Measurements from ENCODE around the gene BCL11B.

BCL11B gene

DNA sequence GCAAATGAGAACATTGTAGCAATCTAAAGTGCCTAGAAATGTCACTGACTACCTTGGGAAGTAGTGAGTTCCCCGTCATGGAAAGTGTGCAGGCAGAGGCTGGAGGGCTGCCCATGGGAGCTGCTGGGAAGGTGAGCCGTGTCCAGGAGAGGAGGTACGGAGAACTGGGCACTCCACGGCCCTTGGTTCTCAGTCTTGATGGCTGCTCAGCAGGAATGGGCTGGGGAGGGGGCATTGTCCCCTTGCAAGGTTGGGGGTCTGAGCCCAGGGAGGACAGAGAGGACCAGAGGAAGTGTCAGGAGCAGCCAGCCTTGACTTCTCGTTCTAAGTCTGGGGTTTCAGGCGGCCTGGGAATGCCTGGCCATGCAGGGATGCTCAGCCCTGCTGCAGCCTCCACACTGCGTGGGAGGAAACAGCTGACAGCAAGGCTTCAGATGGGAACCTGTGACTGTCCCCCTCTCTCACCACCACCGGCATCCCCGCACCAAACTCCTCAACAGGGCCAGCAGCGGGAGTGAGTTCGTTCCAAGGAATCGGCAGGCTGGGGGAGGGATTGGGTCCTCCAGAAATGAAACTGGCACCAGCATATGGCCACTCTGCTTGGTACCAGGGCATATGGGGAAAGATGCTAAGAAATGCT lies 140.2 kb downstream of the BCL11B start:
- DNase-seq = no peak

DNA sequence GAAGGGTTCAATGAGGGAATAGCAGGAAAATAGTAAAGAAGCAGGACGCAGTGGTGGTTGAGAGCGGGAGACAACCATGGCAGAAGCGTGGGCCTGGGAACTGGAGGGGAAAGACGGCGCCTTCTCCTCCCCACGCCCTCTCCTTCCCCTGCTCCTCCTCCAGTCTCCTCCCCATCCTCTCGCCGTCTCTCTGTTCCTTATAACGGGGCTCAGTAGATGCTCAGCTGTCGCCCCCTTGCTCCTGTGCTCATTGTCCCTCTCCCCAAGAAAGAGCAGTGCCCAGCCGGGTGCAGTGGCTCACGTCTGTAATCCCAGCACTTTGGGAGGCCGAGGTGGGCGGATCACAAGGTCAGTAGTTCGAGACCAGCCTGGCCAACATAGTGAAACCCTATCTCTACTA lies 142.0 kb downstream of the BCL11B start:
- no peak for DNase-seq

DNA sequence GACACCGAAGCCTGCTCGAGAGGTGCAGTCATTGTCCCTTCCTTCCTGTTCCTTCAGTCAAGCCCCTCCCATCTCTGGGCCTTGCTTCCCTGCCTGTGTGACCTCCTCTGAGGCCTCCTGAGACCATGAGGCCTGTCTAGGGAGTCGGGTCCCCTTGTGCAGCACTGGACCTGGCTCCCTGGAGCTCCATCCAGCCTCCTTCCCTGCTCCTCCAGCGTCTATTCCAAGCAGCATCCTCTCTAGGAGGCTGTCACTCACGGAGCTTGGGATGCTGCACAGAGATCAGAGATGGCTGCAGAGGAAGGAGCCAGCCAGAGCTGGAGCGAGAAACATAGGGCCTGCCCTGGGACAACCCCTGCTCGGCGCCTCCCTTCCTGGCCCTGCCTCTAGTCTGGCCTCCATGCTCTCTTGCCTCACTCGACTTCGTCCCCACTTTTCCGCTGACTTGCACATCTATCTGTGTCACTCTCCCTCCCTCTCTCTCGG lies 142.7 kb downstream of the BCL11B start:
- DNase-seq = no peak

DNA sequence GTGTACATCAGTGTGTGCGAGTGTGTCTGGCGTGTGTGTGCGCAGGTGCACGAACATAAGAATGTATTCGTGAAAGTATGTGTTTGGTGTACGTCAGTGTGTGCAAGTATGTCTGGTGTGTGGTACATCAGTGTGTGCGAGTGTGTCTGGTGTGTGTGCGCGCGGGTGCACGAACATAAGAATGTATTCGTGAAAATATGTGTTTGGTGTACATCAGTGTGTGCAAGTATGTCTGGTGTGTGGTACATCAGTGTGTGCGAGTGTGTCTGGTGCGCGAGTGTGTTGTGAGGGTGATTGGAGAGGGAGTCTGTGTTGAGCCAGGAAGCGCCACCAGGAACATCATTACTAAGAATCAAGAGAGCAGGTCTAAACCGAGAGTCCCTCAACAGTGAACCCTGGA lies 143.8 kb downstream of the BCL11B start:
- no peak for DNase-seq

DNA sequence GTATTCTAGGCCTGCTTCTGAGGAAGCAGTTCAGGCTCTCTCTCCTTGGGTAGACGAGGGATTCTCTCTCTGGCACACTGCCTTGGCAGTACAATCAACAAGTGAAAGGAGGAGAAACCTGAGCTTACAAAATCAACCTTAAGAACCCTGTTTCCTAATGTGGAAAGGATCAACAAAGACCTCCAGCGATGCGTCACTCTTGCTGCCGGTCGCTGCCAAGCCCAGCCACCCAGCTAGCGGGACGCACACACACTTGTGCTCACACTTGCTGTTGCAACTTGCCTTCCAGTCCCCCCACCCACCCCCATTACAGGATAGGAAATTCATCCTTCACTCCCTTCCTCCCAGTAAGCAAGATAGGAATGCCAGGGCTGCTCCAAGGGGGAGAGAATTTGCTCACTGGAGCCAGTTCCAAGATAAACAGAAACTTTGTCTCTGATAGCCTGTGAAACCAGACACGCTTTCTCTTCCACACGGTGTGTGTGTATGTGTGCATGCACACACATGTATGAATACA lies 144.3 kb downstream of the BCL11B start:
- DNase-seq = no peak

DNA sequence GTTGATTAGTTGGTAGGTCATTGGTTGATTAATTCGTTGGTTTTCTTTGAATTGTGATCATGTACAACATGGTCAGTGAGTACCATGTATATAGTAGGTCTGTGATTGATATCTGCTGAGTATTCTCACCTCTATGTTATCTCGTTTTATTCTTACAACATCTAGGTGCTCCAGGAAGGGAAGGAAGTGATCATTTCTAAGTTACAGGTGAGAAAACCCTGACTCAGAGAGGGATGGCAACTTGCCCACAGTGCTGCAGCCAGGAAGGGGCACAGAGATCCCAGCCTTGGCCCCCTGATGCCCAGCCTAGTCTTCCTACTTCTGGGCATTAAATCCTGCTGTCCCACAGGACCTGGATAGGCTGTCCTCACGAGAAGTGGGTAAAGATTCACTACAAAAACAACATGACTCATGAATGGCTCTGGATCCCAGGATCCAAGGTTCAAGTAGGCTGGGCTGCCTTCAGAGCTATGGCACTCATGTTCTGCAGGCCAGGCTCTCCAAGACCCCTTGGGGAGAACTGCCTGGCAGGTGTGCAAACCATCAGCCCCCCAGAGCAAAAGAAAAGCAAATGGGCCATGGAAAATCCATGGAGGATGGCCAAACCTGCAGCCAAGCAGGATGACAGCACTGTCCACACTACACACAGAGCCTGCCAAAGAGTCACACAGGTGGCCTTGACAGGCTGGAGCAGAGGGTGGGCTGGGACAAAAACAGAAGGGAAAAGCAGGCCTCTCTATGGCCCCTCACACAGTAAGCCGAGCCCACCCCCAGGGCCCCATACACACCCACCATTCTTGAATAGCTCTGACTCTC lies 146.2 kb downstream of the BCL11B start:
- DNase-seq = no peak

DNA sequence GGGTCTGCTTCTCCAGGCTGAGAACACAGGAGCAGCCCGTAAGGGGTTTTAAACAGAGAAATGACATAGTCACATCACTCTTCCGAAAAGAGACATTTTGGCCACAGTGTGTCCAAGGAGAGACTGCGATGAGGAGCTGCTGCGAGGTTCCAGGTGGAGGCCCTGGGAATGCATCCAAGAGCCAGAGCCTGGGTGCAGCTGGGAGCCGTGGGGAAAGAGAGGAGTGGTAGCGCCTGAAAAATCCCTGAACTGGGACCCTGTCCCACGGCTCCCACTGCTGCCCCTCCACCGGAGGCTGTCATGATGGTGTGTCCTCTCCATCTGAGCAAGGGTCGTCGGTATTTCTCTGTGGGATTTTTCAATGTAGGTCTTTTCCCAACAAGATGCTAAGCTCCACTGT lies 146.9 kb downstream of the BCL11B start:
- DNase-seq = no peak

DNA sequence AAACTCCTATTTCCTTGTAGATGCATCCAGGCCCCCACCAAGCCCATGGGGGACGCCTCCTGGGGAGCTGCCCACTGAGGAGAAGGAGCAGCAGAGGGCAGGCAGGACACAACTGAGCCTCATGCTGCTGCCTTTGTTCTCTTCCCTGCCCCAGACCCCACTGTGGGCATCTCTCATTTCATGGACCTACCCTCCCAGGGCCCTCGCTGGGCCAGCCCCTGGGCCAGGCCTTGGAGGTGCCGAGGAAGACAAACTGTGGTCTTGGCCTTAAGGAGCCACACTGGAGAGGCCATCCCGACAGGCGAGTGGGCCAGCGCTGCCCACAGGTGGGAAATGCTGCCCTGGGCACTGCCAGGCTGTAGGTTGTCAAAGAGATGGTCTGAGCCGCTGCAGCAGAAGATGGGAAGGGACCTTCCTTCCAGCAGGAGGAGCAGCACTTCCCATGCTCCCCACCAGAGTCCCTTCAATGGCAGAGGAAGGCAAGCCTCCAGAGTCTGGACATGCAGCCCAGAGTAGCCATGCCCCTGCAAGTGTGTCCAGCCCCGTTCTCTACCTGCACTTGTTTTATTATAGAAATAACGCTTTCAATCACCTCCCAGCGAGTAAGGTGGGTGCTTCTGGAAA lies 147.4 kb downstream of the BCL11B start:
- no peak for DNase-seq

DNA sequence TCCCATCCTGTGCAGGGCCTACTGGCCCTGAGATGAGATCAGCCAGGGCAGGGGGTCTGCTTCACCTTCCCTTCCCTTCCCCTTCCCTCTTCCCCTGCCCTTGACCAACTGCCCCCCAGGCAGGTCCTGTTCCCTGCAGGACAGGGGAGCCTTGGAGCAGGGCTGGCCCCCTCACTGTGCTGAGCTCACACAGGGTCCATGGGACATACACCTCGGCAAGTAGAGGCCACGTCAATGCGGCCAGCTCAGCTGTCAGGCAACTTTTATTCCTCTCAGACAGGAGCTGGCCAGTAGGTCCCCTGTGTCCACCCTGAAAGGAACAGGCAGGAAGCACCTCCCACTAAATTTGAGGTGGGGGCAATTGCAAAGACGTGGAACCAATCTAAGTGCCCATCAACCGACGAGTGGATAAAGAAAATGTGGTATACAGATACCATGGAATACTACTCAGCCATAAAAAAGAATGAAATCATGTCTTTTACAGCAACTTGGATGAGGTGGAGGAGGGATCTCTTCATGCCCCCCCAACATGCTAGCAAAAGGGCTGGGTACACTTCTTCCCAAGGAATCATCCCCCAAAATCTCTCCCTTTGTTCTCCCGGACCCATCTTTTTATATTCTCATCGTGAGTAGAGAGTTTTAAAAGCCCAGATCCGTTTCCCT lies 148.7 kb downstream of the BCL11B start:
- DNase-seq = no peak

DNA sequence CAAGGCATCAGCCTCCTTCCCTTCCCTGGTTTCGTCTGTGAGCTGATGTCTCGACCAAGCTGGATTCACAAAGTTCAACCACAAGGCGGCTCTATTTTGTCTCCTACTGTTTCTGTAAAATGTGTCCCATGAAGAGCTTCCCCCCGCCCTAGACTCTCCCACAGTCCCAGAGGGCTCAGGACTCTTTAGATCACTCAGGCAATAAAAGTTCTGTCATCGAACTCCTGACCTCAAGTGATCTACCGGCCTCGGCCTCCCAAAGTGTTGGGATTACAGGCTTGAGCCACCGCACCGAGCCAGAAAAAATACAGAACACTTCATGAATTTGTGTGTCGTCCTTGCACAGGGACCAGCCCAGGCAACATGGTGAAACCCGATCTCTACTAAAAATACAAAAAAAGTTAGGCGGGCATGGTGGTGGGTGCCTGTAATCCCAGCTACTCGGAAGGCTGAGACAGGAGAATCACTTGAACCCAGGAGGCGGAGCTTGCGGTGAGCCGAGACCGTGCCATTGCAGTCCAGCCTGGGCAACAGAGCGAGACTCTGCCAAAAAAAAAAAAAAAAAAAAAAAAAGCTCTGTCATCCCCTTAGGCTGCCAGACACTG lies 149.4 kb downstream of the BCL11B start:
- no peak for DNase-seq

DNA sequence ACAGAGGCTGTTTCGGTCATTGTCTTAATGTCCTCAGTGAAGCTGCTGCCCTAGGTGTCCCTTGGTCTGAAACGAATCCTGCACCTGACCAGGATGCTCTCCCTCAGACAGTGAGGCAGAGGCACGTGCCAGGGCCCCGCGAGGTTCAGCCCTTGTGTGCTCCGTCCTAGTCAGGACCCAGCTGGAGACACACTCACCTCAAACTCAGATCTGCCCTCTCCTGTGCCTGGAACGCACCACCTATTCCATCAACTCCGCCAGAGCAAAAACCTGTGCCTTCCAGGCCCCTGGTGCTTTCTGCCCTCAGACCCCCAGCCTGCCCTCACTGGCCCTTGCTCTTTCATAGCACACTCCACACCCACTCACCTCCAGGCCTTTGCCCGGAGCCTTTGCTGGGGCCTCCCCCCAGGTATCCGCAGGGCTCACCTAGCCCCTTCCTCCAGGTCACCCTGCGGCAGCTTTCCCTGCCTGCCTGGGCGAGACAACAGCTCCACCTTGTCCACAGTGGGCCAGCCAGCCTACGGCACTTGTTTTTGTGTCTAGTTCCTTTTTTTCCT lies 150.6 kb downstream of the BCL11B start:
- DNase-seq = no peak

DNA sequence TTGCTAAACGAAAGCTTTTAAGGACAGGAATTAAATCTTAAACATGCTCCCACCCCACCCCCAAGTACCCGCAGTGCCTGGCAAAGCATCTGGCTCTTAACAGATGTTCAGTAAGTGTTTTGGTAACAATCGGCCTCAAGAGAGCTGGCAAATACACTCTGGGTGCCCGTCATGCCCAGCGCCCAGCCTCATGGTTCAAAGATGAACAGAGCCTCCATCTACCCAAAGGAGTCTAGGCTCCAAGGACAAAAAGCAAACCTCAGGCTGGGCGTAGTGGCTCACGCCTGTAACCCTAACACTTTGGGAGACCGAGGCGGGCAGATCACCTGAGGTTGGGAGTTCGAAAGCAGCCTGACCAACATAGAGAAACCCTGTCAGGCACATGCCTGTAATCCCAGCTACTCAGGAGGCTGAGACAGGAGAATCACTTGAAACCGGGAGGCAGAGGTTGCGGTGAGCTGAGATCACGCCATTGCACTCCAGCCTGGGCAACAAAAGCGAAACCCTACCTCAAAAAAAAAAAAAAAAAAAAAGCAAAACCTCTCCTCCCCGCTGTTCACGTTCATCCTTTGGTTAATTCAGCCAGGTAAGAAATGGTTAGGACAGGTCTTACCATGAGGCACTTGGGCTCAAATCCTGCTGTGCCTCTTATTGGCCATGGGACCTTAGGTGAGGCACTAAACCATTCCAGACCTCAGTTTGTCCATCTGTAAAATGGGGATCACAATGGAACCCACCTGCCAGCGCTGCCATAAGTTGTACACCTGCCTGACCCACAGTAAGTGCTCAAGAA lies 151.3 kb downstream of the BCL11B start:
- no peak for DNase-seq

DNA sequence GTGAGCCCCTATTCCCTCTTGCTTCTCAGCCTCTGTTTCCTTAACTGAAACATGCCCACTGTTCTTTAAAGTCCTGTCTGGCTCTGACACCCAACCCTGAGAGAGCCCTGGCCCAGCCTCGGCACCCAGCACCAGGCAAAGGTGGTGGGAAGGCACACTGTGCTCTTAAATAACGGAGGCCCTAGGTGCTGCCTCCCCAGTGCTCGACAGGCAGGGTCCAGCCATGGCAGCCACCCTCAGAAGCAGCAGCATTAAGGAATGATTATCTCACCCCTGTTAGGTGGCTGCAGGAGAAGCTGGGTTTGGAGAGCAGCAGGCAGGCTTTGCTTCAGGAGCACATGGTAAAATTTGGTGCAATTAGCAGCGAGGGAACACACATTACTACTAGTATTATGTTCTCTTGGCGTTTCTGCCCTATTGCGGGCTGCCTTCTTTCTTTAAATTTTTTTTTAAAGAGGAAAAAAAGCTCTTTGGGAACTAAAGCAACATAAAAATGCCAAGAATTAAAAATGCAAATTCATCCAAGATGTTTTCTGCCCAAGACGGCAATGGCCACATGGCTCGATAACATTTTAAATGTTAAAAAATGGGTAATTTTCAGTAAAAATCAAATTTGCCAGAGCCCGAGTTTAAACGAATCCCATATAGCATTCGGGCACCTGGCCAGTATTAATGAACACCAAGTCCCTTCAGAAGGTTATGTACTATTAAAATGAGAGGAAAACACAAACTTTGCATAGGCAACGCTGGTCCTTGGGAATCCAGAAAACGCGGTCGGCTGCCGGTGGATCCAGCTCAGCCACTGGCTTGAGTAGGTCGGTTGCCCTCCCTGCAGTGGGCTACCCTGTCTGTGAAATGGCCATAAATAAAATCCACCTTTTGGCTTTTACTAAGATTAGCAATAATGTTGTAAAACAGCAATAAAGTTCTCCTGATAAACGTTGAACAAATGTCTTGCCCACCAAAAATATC lies 152.2 kb downstream of the BCL11B start:
- no peak for DNase-seq
